ENCODE results near the gene DOCK6.

The DOCK6 gene

GRCh38 chr19:11177592-11177991 lies 84.7 kb downstream of the DOCK6 start:
- TF ChIP-seq CTCF (IDR thresholded peaks at IDR 0.05), result no peak

DNA sequence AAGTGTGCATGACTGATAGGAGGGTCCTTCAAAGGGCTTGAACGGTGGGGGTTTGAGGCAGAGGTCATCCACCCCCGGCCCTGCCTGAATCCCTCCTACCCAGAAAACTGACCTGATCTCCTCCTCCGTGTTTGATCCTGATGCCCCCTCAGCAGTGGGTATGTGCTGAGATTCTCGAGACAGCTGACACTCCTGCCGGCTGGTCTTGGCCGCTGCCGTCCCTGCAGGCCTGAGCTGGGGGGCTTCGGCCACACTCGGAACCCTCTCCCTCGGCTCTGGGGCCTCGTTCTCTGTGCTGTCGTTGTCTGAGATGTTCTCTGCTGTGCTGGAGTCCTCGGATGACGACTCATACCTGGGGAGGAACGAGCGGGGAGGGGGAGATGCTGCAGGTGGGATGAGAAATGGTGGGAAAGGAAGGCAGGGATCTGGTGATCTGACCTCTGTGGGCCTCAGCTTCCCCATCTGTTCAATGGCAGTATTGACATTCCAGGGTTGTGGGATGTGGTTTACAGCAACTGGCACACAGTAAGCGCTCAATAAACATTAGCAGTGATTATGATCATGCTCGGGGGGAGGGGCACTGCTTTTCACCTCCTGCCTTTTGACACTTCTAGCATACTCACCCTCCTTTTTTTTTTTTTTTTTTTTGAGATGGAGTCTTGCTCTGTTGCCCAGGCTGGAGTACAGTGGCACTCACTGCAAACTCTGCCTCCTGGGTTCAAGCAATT lies 85.7 kb downstream of the DOCK6 start:
- no peak for TF ChIP-seq CTCF (IDR thresholded peaks at IDR 0.05)

DNA sequence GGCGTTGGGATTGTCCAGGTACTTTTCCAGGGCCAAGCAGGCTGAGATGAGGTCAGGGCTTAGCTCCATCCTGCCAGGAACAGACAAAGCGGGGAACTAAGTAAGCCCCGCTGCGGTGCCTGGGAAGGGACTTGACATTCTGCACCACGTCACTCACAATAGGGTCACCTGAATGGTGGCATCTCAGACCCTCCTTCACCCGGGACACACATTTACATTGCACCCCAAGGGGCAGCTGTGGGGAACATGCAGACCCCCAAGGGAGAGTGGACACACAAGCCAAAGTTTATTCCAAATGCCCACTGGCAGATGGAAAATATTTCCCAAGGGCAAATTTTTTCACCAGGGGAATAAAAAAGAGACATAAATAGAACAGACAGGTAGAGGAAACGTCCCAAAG lies 86.4 kb downstream of the DOCK6 start:
- no peak for TF ChIP-seq CTCF (IDR thresholded peaks at IDR 0.05)

DNA sequence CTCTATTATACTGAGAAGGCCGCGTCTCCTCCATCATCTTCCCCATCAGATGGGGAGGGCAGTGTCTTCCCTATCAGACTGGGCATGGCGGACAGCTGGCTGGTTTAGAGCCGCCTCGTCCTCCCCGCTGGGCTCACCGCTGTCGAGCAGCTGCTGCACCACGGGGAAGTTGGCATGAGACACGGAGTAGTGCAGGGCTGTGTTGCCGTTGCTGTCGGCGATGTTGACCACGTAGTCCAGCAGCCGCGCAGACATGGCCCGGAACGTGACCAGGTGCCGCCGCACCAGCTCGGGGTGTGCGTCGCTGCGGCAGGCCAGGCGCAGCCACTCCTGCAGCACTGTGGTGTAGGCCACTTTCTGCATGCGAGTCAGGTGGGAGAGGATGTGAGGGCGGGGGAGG lies 88.0 kb downstream of the DOCK6 start:
- no peak for TF ChIP-seq CTCF (IDR thresholded peaks at IDR 0.05)

- TF ChIP-seq CTCF (IDR thresholded peaks at IDR 0.05), result no peak
Measured at GRCh38 chr19:11173516-11174155, 88.7 kb downstream of the DOCK6 start.

- no peak for TF ChIP-seq CTCF (IDR thresholded peaks at IDR 0.05)
Measured at GRCh38 chr19:11172576-11172975, 89.7 kb downstream of the DOCK6 start.

GRCh38 chr19:11171144-11171543 lies 91.2 kb downstream of the DOCK6 start:
- no peak for TF ChIP-seq CTCF (IDR thresholded peaks at IDR 0.05)

Data from LNCAP (cell line).